Endodermal cell (in vitro differentiated cells): ENCODE data around the gene THSD4. TPM values are rescaled to one million over a fixed set of nuclear protein-coding genes. Genes with fewer than 3 reads are reported as not detected.

Source experiments
- DNase-seq: peaks from one replicate; pipeline ENCODE4 v3.0.0-alpha.2; 2017
- H3K27ac ChIP-seq: 2 replicates; pipeline ENCODE4 v1.5.1; 2013; ENCODE audit warnings: mild to moderate bottlenecking, low read depth, low read length, moderate library complexity
- H3K27me3 ChIP-seq: 2 replicates; pipeline ENCODE4 v1.6.1; 2013; ENCODE audit warnings: mild to moderate bottlenecking, low read length, moderate library complexity; ENCODE audit not compliant: insufficient read depth, control insufficient read depth, poor library complexity, severe bottlenecking
- H3K36me3 ChIP-seq: 2 replicates; pipeline ENCODE4 v1.7.0; 2013; ENCODE audit warnings: mild to moderate bottlenecking, low read length, moderate library complexity; ENCODE audit not compliant: control insufficient read depth, insufficient read depth
- H3K4me1 ChIP-seq: one replicate; pipeline ENCODE4 v1.7.0; 2013; ENCODE audit warnings: low read length; ENCODE audit not compliant: control insufficient read depth, insufficient read depth
- H3K4me3 ChIP-seq: 2 replicates; pipeline ENCODE4 v1.5.1; 2013; ENCODE audit warnings: mild to moderate bottlenecking, low read length, moderate library complexity
- H3K9ac ChIP-seq: 2 replicates; pipeline ENCODE4 v1.6.1; 2013; ENCODE audit warnings: mild to moderate bottlenecking, low read length, moderate library complexity; ENCODE audit not compliant: poor library complexity, severe bottlenecking; ENCODE audit errors: extremely low read depth
- H3K9me3 ChIP-seq: 2 replicates; pipeline ENCODE4 v1.6.1; 2013; ENCODE audit warnings: mild to moderate bottlenecking, low read length, moderate library complexity; ENCODE audit not compliant: control insufficient read depth
- H3K27ac Mint-ChIP-seq: 2 replicates; pipeline ENCODE4 v1.8.0; 2020; ENCODE audit warnings: mixed read lengths
- H3K27me3 Mint-ChIP-seq: 2 replicates; pipeline ENCODE4 v1.8.0; 2021; ENCODE audit warnings: mild to moderate bottlenecking, mixed read lengths; ENCODE audit not compliant: insufficient read depth
- H3K36me3 Mint-ChIP-seq: 2 replicates; pipeline ENCODE4 v1.8.0; 2020; ENCODE audit warnings: low read depth, mixed read lengths
- H3K4me1 Mint-ChIP-seq: 2 replicates; pipeline ENCODE4 v1.8.0; 2020; ENCODE audit warnings: mixed read lengths
- H3K4me3 Mint-ChIP-seq: 2 replicates; pipeline ENCODE4 v1.8.0; 2020; ENCODE audit warnings: mild to moderate bottlenecking, moderate library complexity, mixed read lengths
- H3K9me3 Mint-ChIP-seq: 2 replicates; pipeline ENCODE4 v1.8.0; 2020; ENCODE audit warnings: mild to moderate bottlenecking, mixed read lengths
- WGBS, 2 experiments: methylation state at CpG; one replicate each; pipeline versions ENCODE4 v1.1.5 to v1.1.7; 2013; ENCODE audit warnings: missing lambda C conversion rate in 2 of 2, mixed read lengths in 1 of 2; ENCODE audit not compliant: insufficient coverage in 1 of 2, insufficient read length in 1 of 2; 5-methylcytosine and 5-hydroxymethylcytosine counted together
- total RNA-seq, 2 donors: library from RNA; stranded (reverse); fragmentation: NEBNext Ultra II Directional in 1 of 2; extraction: Animal tissue kit (Norgen Biotek cat#: 25700) in 1 of 2; gene quantifications; 2 replicates in 1 of 2; 3 replicates in 1 of 2; pipeline ENCODE4 v1.2.1, GENCODE V29; 2021
- TF ChIP-seq, protein P1 (sequence below): fragments of 200-600 bp; sonication (generic); conservative IDR thresholded peaks from 2 replicates; pipeline ENCODE4 v1.5.0; 2021; ENCODE audit warnings: antibody characterized with exemption, mild to moderate bottlenecking

Gene THSD4
- total RNA-seq, 2 donors from 2014 or later: 4.6 to 5.4 TPM

DNA sequence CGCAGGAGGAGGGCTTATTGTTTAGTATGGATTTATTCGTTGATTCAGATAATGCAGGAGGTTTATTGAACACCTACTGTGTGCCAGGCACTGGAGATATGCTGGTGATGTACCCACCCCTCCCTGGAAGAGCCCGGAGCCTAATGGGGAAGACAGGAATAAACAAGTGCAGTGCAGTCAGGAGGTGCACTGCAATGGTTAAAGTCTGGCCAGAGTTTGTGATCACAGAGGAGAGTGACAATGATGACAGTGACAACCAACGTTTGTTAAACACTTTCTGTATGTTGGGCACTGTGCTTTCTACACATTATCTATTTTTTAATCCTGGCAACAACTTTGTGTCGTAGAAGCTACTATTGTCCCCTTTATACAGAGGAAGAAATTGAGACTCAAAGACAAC lies 70.4 kb downstream of the THSD4 start:
- H3K9me3 Mint-ChIP-seq: peaks cover 6% of the 10 kb centered on the region

DNA sequence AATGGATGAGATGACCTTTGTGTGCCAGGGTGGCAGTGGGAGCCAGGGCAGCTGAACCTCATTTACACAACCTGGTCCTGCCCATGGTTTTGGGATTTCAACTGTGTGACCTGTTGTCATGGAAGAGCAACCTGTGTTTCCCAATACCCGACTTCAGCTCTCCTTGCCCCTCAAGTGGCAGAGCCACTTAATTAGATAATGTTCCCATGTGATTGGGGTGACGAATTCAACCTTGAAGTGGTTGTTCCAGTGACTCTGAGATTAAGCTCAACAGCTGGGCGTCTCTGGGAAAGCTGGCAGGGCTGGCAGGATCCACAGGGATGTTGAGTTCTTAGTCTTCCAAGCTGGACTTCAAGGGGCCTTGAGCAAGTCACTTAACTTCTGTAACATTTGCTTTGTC lies 71.0 kb downstream of the THSD4 start:
- Histone ChIP-seq H3K27me3 (no peaks in the 10 kb centered on the region), H3K9me3 (no peaks in the 10 kb centered on the region), H3K4me1 (no peaks in the 10 kb centered on the region), H3K9ac (no peak overlapping the region), H3K27ac (peak overlapping the region; percentile 95), H3K36me3 (no peaks in the 10 kb centered on the region), H3K4me3 (no peak overlapping the region)
- WGBS, 2 experiments: 56 to 100% methylated on average over 1 to 3 of the region's 3 CpGs
- no peak for DNase-seq
- Mint-ChIP-seq H3K9me3 (peaks cover 6% of the 10 kb centered on the region), H3K4me1 (peaks cover 2% of the 10 kb centered on the region), H3K27ac (no peak overlapping the region), H3K27me3 (peaks cover 5% of the 10 kb centered on the region), H3K4me3 (no peak overlapping the region), H3K36me3 (no peaks in the 10 kb centered on the region)
- TF ChIP-seq, protein P1, sequence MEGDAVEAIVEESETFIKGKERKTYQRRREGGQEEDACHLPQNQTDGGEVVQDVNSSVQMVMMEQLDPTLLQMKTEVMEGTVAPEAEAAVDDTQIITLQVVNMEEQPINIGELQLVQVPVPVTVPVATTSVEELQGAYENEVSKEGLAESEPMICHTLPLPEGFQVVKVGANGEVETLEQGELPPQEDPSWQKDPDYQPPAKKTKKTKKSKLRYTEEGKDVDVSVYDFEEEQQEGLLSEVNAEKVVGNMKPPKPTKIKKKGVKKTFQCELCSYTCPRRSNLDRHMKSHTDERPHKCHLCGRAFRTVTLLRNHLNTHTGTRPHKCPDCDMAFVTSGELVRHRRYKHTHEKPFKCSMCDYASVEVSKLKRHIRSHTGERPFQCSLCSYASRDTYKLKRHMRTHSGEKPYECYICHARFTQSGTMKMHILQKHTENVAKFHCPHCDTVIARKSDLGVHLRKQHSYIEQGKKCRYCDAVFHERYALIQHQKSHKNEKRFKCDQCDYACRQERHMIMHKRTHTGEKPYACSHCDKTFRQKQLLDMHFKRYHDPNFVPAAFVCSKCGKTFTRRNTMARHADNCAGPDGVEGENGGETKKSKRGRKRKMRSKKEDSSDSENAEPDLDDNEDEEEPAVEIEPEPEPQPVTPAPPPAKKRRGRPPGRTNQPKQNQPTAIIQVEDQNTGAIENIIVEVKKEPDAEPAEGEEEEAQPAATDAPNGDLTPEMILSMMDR: no peak

More for the DNA sequence above, 70.4 kb downstream of the THSD4 start:
- no peaks in the 10 kb centered on the region for H3K9me3 ChIP-seq
- H3K36me3 ChIP-seq: no peaks in the 10 kb centered on the region
- H3K4me1 Mint-ChIP-seq: peaks cover 2% of the 10 kb centered on the region
- no peak overlapping the region for H3K4me3 ChIP-seq
- peaks cover under 1% of the 10 kb centered on the region for H3K27me3 Mint-ChIP-seq
- H3K27ac Mint-ChIP-seq: no peak overlapping the region
- TF ChIP-seq, protein P1: no peak
- no peaks in the 10 kb centered on the region for H3K27me3 ChIP-seq
- no peak overlapping the region for H3K4me3 Mint-ChIP-seq
- no peaks in the 10 kb centered on the region for H3K36me3 Mint-ChIP-seq
- 90% methylated on average over 2 to 5 of the region's 5 CpGs for WGBS, 2 experiments
- H3K4me1 ChIP-seq: no peaks in the 10 kb centered on the region
- no peak overlapping the region for H3K27ac ChIP-seq
- no peak overlapping the region for H3K9ac ChIP-seq
- no peak for DNase-seq

DNA sequence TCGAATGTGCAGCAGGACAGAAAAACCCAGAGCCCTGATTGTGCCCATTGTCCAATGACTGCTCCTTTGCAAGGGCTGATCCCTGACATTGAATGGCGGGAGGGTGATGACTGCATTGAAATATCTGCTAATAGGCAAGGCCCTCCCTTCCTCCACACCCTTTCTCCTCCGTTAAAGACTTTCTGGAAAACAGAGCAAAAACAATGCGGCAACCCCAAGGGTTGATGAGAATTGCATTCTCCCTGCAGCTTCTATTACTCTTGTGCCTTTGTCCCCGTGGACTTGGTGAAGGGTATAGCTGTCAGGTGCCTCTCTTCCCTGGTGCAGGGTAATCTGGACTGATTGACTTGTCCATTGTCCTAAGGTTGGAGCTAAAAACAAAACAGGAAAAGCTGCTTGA lies 71.8 kb downstream of the THSD4 start:
- Histone ChIP-seq H3K27me3 (no peaks in the 10 kb centered on the region), H3K4me3 (no peak overlapping the region), H3K4me1 (no peaks in the 10 kb centered on the region), H3K27ac (peak overlapping the region; percentile 95), H3K36me3 (no peaks in the 10 kb centered on the region), H3K9me3 (no peaks in the 10 kb centered on the region), H3K9ac (no peak overlapping the region)
- H3K9me3 Mint-ChIP-seq: peaks cover 6% of the 10 kb centered on the region
- no peak overlapping the region for H3K27ac Mint-ChIP-seq
- peaks cover 2% of the 10 kb centered on the region for H3K4me1 Mint-ChIP-seq
- no peak overlapping the region for H3K4me3 Mint-ChIP-seq
- WGBS, 2 experiments: 80 to 85% methylated on average over 5 of the region's 5 CpGs
- H3K27me3 Mint-ChIP-seq: peaks cover 5% of the 10 kb centered on the region
- TF ChIP-seq, protein P1: no peak
- DNase-seq: no peak
- no peaks in the 10 kb centered on the region for H3K36me3 Mint-ChIP-seq
